Measurements from ENCODE around the gene GPR26. TPM values are rescaled to one million over a fixed set of nuclear protein-coding genes. Genes with fewer than 3 reads are reported as not detected.

The GPR26 gene
- polyA plus RNA-seq (ENCODE audit: insufficient read depth in 1 of 5, insufficient read length in 5 of 5, low replicate concordance in 1 of 5), result under 1 TPM in 1 of 5 donors, not detected in 4; 0.03 TPM
- long read RNA-seq, donor 1, result 0 reads
- long read RNA-seq, donor 2, result 0 reads
- long read RNA-seq, donor 3, result 0 reads
- long read RNA-seq, donor 4, result 0 reads
- long read RNA-seq, donor 5, result 0 reads
- long read RNA-seq, donor 6, result 0 reads
- long read RNA-seq, donor 7, result 0 reads
- long read RNA-seq, donor 8, result 0 reads

DNA sequence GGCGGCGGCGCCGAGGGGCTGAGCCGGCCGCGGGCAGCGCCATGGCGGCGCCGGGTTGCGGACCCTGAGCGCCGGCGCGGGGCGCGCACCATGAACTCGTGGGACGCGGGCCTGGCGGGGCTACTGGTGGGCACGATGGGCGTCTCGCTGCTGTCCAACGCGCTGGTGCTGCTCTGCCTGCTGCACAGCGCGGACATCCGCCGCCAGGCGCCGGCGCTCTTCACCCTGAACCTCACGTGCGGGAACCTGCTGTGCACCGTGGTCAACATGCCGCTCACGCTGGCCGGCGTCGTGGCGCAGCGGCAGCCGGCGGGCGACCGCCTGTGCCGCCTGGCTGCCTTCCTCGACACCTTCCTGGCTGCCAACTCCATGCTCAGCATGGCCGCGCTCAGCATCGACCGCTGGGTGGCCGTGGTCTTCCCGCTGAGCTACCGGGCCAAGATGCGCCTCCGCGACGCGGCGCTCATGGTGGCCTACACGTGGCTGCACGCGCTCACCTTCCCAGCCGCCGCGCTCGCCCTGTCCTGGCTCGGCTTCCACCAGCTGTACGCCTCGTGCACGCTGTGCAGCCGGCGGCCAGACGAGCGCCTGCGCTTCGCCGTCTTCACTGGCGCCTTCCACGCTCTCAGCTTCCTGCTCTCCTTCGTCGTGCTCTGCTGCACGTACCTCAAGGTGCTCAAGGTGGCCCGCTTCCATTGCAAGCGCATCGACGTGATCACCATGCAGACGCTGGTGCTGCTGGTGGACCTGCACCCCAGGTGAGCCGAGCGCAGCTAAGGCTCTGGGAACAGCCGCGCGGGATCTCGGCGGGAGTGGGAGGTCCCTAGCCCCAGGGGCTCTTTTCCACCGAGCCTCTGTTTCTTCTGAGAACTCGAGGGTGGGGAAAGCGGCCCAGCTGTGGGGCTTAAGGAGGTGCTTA is at the start of gene GPR26:
Gene GPR26, plus strand, starts transcription at position 38 of the 919 bp plus-strand sequence. Its CDS starts 53 bp downstream, at position 91.
- no peak for DNase-seq

DNA sequence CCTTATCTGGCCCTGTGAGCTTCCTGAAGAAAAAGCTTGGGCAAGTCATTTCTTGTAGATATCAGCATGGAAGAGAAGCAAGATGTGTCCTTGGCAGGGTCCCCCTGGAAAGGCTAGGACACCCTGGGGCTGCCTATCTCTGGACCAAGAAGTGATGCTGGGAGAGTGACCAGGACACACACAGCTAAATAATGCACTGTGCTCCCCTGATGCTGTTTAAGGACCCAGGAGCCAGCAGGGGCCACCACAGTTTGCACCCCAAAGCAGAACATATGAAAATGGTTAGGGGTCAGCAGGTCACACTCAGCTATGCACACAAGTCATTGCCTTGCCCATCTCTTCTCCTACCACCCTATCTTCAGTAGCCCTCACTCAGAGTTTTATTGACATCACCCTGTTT is 47.9 kb upstream of the GPR26 start:
- no peak for DNase-seq

DNA sequence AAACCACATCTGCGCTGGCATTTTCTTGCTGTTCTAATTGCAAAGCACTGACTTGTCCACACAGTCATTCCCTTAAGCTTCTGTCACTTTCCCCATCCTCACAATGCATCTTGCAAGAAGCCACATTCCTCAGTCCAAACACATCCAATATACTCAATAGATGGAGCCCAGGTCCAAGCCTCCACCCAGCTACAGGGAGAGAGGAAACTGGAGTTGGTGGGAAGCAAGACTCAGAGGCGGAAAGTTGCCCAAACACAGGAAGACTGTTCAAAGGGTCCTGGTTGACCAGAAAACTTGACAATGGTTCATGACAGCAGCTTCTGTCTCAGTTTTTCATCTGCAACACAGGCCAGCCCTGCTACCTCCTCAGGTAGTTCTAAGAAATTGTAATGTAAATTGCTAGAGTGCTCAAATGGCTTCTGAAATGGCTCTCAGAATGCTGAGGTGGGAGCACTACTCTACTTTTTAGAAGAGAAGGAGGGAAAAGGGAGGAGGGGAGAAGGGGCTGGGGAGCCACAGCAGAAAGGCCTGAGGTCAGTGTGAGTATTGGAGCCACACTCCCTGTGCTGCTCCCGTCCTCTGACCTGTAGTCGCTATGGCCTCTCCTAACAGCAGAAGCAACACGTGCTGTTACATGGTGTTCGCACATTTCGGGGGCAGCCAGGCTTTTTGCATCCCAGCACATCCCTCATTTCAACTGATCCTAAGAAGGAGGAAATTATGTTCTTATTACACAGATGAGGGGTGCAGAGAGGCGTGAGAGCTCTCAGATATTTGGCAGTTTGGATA is 46.9 kb upstream of the GPR26 start:
- no peak for DNase-seq

GRCh38 chr10:123620621-123621020 is 45.5 kb upstream of the GPR26 start:
- DNase-seq, result no peak

DNA sequence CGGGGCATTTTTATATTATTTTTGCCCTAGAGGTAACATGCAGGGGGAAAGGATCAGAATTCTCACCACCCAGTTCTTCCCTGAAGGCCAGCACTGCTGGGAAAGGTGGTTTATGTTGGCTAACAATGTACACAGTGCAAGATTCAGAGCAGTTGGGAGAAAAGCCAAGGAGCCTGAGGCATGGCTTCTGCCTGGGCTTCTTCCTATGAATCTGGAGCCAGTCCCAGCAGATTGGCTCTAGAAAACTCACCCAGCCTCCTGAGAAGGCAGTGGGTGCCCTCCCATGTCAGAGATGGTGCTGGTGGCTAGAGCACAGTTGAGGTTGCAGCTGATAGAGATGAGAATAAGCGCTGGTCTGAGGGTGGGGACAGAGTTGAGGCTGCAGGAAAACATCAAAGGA is 44.7 kb upstream of the GPR26 start:
- no peak for DNase-seq

DNA sequence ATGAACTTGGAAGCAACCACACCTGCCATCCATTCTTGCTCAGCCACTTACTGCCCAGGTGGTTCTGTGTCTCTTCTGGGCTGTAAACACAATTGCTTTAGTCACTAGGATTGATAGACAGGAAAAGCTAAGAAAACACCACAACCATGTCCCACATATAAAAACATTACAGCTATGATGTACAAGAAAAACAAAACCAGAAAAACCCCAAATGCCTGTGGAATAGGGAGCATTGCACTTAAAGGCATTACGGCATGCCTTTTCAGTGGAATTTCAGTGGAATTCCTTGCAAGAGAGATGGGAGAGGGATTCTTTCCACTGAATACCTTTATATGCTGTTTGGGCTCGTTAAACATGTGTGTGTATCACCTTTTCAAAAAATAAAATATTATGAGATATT is 44.2 kb upstream of the GPR26 start:
- DNase-seq, result no peak

DNA sequence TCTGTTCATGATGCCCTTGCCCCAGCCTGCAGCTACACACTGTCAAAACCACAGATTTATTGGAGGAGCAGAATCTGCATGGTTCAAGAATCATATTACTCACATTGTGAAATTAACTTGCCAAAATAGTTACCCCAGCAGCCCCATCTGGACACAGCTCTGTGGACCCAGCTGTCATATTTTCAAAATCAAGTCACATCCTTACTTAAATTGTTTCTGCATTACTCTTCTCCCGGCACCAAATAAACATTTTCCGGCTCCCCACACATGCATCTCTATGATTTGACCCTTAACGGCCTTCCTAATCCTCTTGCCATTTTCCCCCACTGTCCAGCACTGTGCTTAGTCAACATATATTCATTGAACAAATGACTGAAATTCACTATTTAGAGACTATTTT is 43.8 kb upstream of the GPR26 start:
- no peak for DNase-seq

DNA sequence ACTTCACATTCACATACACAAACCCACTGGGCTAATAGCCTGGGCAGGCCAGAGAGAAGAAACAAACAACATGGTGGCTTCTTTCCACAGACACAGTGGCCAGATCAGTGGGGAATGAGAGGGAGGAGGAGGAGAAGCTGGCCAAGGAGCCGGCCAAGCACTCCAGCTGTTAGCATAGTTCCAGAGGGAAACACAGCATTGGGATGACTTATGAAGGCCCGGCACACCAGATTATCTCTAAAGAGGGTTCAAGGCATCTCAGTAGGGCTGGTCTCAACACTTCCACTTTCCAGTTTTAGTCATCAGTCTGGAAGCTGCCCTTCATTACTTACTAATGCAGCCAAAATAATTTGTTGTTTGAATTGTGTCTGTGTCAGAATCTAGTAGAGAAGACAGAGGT is 42.1 kb upstream of the GPR26 start:
- DNase-seq, result no peak

GRCh38 chr10:123633106-123633505 is 33.0 kb upstream of the GPR26 start:
- DNase-seq, result no peak

GRCh38 chr10:123633636-123634035 is 32.5 kb upstream of the GPR26 start:
- no peak for DNase-seq

DNA sequence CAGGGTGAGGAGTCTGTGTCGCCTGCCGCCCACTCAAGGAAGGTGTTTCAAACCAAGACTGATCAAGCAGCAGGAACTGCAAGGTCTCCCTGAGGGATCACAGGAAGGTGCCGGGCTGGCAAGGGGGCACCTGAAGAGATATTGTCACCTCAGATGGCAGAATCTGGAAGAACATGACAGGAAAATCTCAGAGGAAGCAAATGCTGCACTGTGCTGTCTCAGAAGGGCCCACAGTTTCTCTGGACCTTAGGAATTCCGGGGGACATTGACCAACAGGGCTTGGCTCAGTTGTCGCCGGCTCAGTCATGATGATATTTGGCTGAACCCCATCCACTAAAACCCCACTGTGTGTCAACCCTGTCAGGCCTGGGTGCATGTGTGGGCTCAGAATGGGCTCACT is 31.9 kb upstream of the GPR26 start:
- no peak for DNase-seq

- no peak for DNase-seq
These were observed 31.0 kb upstream of the GPR26 start for GRCh38 chr10:123635131-123635530.

GRCh38 chr10:123635745-123636144 is 30.4 kb upstream of the GPR26 start:
- no peak for DNase-seq

DNA sequence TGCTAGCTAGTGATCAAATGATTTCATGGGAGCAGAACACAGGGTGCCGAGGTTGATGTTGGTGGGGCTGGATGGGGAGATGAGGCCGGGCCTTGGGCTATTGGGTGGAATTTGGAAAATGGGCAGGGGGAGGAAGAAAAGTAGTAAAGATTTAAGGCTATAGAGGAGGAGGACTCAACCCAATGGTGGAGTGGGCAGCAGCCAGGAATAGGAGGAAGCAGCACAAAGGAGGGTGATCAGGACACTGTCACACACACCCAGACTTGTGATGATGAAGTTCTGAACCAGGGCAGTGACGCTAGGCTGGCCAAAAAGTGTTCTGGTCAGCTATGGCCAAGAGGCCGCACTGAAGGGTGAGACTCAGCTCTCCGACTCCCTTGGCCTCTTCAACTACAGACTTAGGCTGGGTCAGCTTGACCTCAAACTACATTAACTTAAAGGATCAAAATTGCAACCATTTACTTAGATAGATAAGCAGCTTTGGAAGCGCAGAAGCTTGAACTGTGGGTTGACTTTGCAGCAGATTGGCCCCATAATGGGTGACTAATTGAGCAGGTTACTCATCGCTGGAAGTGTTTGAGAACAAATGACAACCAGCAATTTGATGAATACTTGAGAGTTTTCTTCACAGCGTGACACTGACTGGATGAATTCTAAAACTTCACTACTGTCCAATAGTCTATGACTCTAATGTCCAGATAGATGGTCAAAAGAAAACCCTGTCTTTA is 29.4 kb upstream of the GPR26 start:
- DNase-seq, result no peak

DNA sequence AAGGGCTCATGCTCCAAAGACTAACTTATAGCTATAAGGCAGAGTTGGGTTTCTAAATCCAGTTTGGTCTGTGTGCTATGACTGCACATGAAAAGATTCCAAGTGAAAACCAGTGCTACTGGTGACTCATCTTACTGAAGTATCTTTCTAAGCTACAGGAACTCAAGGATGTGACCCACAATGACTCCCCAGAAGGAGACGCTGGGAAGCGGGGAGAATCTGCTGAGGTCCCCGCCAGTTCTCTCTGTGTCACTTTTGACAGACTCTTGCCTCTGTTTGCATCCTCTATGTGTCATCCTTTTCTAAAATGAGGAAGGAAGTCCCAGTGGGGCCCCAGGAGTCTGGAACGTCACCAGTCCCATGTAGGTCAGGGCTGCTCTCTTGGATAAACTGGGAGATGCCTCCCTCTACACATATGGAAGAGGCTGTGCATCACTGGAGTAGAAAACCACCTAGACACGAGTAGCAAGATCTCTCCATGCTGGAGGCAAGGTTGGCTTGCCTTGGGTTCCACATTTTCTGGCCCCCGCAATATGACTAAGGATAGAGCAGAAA is 28.8 kb upstream of the GPR26 start:
- DNase-seq, result no peak

DNA sequence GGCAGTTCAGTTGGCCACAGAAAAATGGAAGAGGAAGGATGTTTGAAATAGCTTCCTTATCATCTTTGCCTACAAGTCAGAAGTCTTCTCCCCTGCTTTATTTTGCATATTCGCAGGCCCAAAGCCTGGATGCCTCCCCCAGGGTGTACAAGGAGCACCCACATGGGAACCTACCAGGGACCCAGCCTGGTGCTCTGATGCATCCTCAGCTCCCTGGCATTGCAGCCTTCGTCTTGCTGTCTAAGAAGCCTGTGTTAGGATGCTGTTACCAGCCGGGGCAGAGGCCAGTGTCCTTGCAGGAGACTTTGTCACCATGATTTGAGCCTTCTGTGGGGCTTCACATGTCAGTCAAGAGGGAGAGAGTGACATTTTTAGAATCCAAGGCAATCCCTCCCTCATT is 27.0 kb upstream of the GPR26 start:
- DNase-seq, result no peak

- no peak for DNase-seq
These were observed 26.1 kb upstream of the GPR26 start for GRCh38 chr10:123640016-123640535.

DNA sequence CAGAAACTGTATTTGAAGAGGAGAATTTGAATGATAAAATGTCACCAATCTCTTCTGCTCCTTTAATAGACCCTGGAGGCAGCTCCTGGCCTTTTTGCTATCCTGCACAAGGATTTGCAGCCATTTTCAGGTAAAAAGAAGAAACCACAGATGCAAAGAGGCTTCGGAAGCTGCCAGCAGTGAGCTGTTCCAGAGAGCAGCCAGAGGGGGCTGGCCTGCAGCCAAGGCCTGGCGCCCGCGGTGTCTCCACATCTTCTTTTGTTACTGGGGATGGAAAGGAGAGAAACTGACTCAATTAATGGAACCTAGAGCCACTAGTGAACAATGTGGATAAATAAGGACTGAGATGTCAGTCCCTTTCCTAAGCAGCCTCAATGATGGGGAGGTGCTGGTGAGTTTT is 23.9 kb upstream of the GPR26 start:
- DNase-seq, result no peak

GRCh38 chr10:123642697-123643096 is 23.5 kb upstream of the GPR26 start:
- DNase-seq, result no peak

GRCh38 chr10:123643315-123643714 is 22.8 kb upstream of the GPR26 start:
- DNase-seq, result no peak

DNA sequence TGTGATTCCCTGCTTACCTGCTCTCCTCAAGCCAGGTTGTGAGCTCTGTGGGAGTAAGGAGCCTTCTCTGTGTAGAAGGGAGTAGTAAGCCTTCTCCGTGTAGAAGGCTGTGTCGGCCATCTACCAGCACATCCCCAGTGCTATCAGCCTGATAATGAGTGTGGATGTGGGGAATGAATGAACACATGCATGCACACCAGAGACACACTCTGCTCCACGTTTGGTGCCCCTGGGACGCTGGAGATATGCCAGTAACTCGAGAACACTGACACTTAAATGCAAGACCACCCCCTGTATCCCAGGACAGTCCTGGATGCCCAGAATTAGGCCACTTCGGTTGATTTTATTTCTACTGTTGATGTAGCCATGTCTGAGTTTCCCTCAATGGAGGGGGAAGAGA is 21.1 kb upstream of the GPR26 start:
- DNase-seq, result no peak

Measured in right lung (tissue), 10 donors.